Panc1 (cell line): ENCODE measurements around the gene EIPR1. TPM values are rescaled to one million over a fixed set of nuclear protein-coding genes. Genes with fewer than 3 reads are reported as not detected.

Experiments
- ATAC-seq: fragments of 200-7000 bp; cut with Tn5 transposase; 2 replicates; pipeline ENCODE4 v1.9.1; 2020; ENCODE audit warnings: mild to moderate bottlenecking, moderate library complexity
- BruUV-seq: library from RNA; stranded (reverse); fragments of 400-500 nt; replicated peaks from 2 replicates; lab custom pipeline; 2021; lab: Mats Ljungman, UMichigan
- CTCF ChIA-PET: fragments of 300-600 bp; sonication (Branson Sonifier 250); formaldehyde crosslinking; loops from one replicate; lab custom pipeline; 2022; ENCODE audit warnings: antibody characterized with exemption; lab: Charles Lee
- POLR2A ChIA-PET: fragments of 300-600 bp; sonication (Branson Sonifier 250); formaldehyde crosslinking; loops from one replicate; lab custom pipeline; 2022; ENCODE audit warnings: antibody characterized with exemption; lab: Charles Lee
- DNase-seq: peaks from one replicate; pipeline ENCODE4 v3.0.0-alpha.2; 2010; ENCODE audit warnings: low read depth, low spot score
- H3K27ac ChIP-seq: 2 replicates; pipeline ENCODE4 v1.5.1; 2011; ENCODE audit warnings: mild to moderate bottlenecking, low read length, inconsistent platforms
- H3K27me3 ChIP-seq: fragments of 200-500 bp; sonication (Bioruptor generic); 2 replicates; pipeline ENCODE4 v1.6.0; 2014; ENCODE audit warnings: low read length, inconsistent platforms; ENCODE audit not compliant: control insufficient read depth, insufficient read depth
- H3K36me3 ChIP-seq: fragments of 200-500 bp; sonication (Bioruptor generic); 2 replicates; pipeline ENCODE4 v1.5.1; 2014; ENCODE audit warnings: inconsistent platforms, mild to moderate bottlenecking, low read length, moderate library complexity; ENCODE audit not compliant: control insufficient read depth, insufficient read depth
- H3K4me1 ChIP-seq: 2 replicates; pipeline ENCODE4 v1.5.1; 2011; ENCODE audit warnings: inconsistent platforms, mild to moderate bottlenecking, low read length, moderate library complexity; ENCODE audit not compliant: control insufficient read depth, insufficient read depth
- H3K4me3 ChIP-seq, 2 experiments: 2 replicates each; pipeline ENCODE4 v1.5.1; 2011 to 2012; ENCODE audit warnings: low read depth in 2 of 2, low read length in 2 of 2, mild to moderate bottlenecking in 2 of 2, inconsistent platforms in 1 of 2, moderate library complexity in 1 of 2
- H3K9me3 ChIP-seq: fragments of 200-500 bp; sonication (Bioruptor generic); 2 replicates; pipeline ENCODE4 v1.5.1; 2014; ENCODE audit warnings: low read depth, mild to moderate bottlenecking, inconsistent platforms, low read length, moderate library complexity; ENCODE audit not compliant: control insufficient read depth, insufficient read depth
- POLR2AphosphoS5 ChIP-seq: IDR thresholded peaks from 2 replicates; pipeline ENCODE4 v1.6.1; 2012; ENCODE audit warnings: mild to moderate bottlenecking, low read depth, low read length, moderate library complexity
- REST ChIP-seq, 2 experiments: IDR thresholded peaks; 2 replicates each; pipeline ENCODE4 v1.6.1; 2011 to 2012; ENCODE audit warnings: low read depth in 2 of 2, control low read depth in 1 of 2, low read length in 1 of 2, mild to moderate bottlenecking in 1 of 2, moderate library complexity in 1 of 2; ENCODE audit not compliant: insufficient read depth in 1 of 2
- SIN3A ChIP-seq: IDR thresholded peaks from 2 replicates; pipeline ENCODE4 v1.6.1; 2012; ENCODE audit warnings: low read depth, mild to moderate bottlenecking, low read length, moderate library complexity, borderline replicate concordance; ENCODE audit not compliant: insufficient read depth
- TCF7L2 ChIP-seq: IDR thresholded peaks from 2 replicates; pipeline ENCODE4 v1.6.1; 2011; ENCODE audit warnings: mild to moderate bottlenecking, low read depth, low read length, inconsistent platforms
- in situ Hi-C: cut with HindIII; loops from 2 replicates; pipeline ENCODE4 v1.10.0; 2016; ENCODE audit warnings: low sequenced_read_pairs, low pct_unique_long_range_greater_than_20kb
- intact Hi-C: fragments of 100-400 bp; cut with micrococcal nuclease; formaldehyde crosslinking; loops from one replicate; pipeline ENCODE4 v1.10.0; 2022; ENCODE audit not compliant: unreplicated experiment
- total RNA-seq: library from RNA; stranded (reverse); gene quantifications from one replicate; pipeline ENCODE4 v1.2.1, GENCODE V29; 2021; ENCODE audit not compliant: unreplicated experiment
- TF ChIP-seq, protein P1 (sequence below): fragments of 450-650 bp; IDR thresholded peaks from 2 replicates; pipeline ENCODE4 v1.5.1; 2017; ENCODE audit warnings: mild to moderate bottlenecking

Gene EIPR1
- total RNA-seq, 1 experiment from 2014 or later, result 26.7 TPM

- no peak for ATAC-seq
- no peaks in the 10 kb centered on the region for H3K4me1 ChIP-seq
- no peaks in the 10 kb centered on the region for H3K9me3 ChIP-seq
- no peak for DNase-seq
- no peaks in the 10 kb centered on the region for H3K27me3 ChIP-seq
- TF ChIP-seq, protein P1, sequence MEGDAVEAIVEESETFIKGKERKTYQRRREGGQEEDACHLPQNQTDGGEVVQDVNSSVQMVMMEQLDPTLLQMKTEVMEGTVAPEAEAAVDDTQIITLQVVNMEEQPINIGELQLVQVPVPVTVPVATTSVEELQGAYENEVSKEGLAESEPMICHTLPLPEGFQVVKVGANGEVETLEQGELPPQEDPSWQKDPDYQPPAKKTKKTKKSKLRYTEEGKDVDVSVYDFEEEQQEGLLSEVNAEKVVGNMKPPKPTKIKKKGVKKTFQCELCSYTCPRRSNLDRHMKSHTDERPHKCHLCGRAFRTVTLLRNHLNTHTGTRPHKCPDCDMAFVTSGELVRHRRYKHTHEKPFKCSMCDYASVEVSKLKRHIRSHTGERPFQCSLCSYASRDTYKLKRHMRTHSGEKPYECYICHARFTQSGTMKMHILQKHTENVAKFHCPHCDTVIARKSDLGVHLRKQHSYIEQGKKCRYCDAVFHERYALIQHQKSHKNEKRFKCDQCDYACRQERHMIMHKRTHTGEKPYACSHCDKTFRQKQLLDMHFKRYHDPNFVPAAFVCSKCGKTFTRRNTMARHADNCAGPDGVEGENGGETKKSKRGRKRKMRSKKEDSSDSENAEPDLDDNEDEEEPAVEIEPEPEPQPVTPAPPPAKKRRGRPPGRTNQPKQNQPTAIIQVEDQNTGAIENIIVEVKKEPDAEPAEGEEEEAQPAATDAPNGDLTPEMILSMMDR, result no peak
- TF ChIP-seq TCF7L2, result no peak
- no peak for TF ChIP-seq POLR2AphosphoS5
- TF ChIP-seq SIN3A, result no peak
- no peak for TF ChIP-seq REST (IDR thresholded peaks at IDR 0.05; ENCODE audit: insufficient read depth in 1 of 2, low read depth in 2 of 2, low read length in 1 of 2)
- no peak overlapping the region for H3K27ac ChIP-seq
- in situ Hi-C loops (no loop called here), intact Hi-C loops (no loop called here)
- ChIA-PET POLR2A (no interaction called here), CTCF (no interaction called here)
- no TSS peak for BruUV-seq
- H3K4me3 ChIP-seq, result no peak overlapping the region
- no peaks in the 10 kb centered on the region for H3K36me3 ChIP-seq
These were observed 94.4 kb downstream of the EIPR1 start for GRCh38 chr2:3283206-3283605.

DNA sequence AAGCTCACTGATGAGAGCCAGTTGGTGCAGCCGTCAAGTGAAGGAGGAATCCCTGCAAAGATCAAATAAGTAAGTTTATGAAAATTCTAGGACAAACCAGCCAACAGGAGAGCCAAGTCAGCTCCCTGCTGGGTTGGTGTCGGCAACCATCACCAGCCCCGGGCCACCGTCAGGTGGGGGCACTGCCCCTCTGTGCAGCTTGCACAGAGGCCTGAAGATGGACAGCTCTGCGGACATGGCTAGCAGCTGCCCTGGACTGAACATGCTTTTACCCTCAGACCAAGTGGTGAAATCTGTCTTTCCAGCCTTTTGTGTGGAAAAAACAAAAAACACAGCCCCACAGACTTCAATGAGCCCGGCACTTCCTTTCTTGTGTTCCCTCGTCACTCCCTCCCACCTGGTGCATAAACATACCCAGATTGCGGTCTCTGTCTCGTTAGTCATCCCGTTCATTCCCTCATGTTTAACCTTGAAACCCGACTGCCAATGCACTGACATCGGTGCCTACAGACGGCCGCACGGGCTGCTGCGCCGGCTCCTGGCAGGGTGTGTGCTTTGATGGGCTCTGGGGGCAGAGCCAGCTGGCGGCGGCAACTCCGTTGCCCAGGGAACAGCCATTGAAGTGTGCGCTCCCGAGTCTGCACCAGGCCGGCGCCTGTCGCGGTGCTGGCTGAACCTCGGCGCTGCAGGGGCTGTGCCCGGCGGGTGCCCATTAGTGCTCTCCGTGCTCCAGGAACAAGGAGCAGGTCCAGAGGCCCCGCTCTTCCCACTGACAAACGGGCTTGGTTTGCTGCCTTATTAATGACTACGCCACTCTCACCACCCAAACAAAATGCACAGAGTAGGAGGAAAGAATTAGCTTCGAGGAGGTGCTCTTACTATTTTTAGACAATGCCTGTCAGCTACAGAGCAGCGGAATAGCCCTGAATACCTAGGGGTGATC, 95.3 kb downstream of the EIPR1 start:
- in situ Hi-C loops, result no loop called here
- H3K36me3 ChIP-seq, result no peaks in the 10 kb centered on the region
- no peaks in the 10 kb centered on the region for H3K9me3 ChIP-seq
- ATAC-seq (no peak), DNase-seq (no peak)
- intact Hi-C loops, result no loop called here
- POLR2A ChIA-PET, result no interaction called here
- H3K4me1 ChIP-seq, result no peaks in the 10 kb centered on the region
- no peak overlapping the region for H3K27ac ChIP-seq
- CTCF ChIA-PET, result no interaction called here
- no TSS peak for BruUV-seq
- no peak for TF ChIP-seq REST (IDR thresholded peaks at IDR 0.05; ENCODE audit: insufficient read depth in 1 of 2, low read depth in 2 of 2, low read length in 1 of 2)
- TF ChIP-seq TCF7L2, result no peak
- no peak for TF ChIP-seq SIN3A
- H3K27me3 ChIP-seq, result no peaks in the 10 kb centered on the region
- H3K4me3 ChIP-seq, result no peak overlapping the region
